H9 (cell line): ENCODE measurements around the gene KRT78. TPM values are rescaled to one million over a fixed set of nuclear protein-coding genes. Genes with fewer than 3 reads are reported as not detected.

Experiments used
- DNase-seq: peaks from one replicate; pipeline ENCODE4 v3.0.0-alpha.2; 2017
- H2AFZ ChIP-seq: one replicate; pipeline ENCODE4 v1.6.1; 2013; ENCODE audit warnings: mild to moderate bottlenecking, low read length, control low read depth, moderate library complexity
- H2AK5ac ChIP-seq: 2 replicates; pipeline ENCODE4 v1.6.1; 2013; ENCODE audit warnings: low read length, control low read depth, mixed read lengths; ENCODE audit not compliant: insufficient read length
- H2BK120ac ChIP-seq: one replicate; pipeline ENCODE4 v1.6.1; 2013; ENCODE audit warnings: low read depth, mild to moderate bottlenecking, low read length, control low read depth, inconsistent platforms; ENCODE audit not compliant: poor library complexity, severe bottlenecking
- H2BK12ac ChIP-seq: 2 replicates; pipeline ENCODE4 v1.6.1; 2013; ENCODE audit warnings: low read length, control low read depth, mixed read lengths, low read depth; ENCODE audit not compliant: insufficient read length
- H2BK15ac ChIP-seq: 2 replicates; pipeline ENCODE4 v1.6.1; 2013; ENCODE audit warnings: low read depth, low read length, control low read depth
- H2BK20ac ChIP-seq: one replicate; pipeline ENCODE4 v1.6.1; 2013; ENCODE audit warnings: low read depth, mild to moderate bottlenecking, low read length, control low read depth, inconsistent platforms; ENCODE audit not compliant: poor library complexity, severe bottlenecking
- H2BK5ac ChIP-seq: 2 replicates; pipeline ENCODE4 v1.6.1; 2013; ENCODE audit warnings: low read length, control low read depth, mixed read lengths; ENCODE audit not compliant: insufficient read length
- H3K14ac ChIP-seq: 2 replicates; pipeline ENCODE4 v1.6.1; 2013; ENCODE audit warnings: low read length, control low read depth; ENCODE audit not compliant: insufficient read depth
- H3K18ac ChIP-seq: 2 replicates; pipeline ENCODE4 v1.6.1; 2013; ENCODE audit warnings: low read depth, mild to moderate bottlenecking, mixed read lengths, low read length, control low read depth; ENCODE audit not compliant: insufficient read length
- H3K23ac ChIP-seq: 2 replicates; pipeline ENCODE4 v1.6.1; 2013; ENCODE audit warnings: low read length, control low read depth, mixed read lengths, low read depth; ENCODE audit not compliant: insufficient read length
- H3K23me2 ChIP-seq: 2 replicates; pipeline ENCODE4 v1.6.1; 2013; ENCODE audit warnings: low read depth, mild to moderate bottlenecking, mixed read lengths, low read length, control low read depth; ENCODE audit not compliant: insufficient read length, poor library complexity, severe bottlenecking
- H3K27ac ChIP-seq: 2 replicates; pipeline ENCODE4 v1.5.1; 2013; ENCODE audit warnings: low read length, control low read depth, mixed read lengths, low read depth; ENCODE audit not compliant: insufficient read length
- H3K27me3 ChIP-seq: 2 replicates; pipeline ENCODE4 v1.6.1; 2013; ENCODE audit warnings: low read length, control low read depth, inconsistent platforms; ENCODE audit not compliant: insufficient read depth
- H3K4ac ChIP-seq: 2 replicates; pipeline ENCODE4 v1.6.1; 2013; ENCODE audit warnings: low read depth, mild to moderate bottlenecking, control low read depth, inconsistent platforms, low read length, moderate library complexity
- H3K4me1 ChIP-seq: 2 replicates; pipeline ENCODE4 v1.6.1; 2013; ENCODE audit warnings: low read length, control low read depth, inconsistent platforms; ENCODE audit not compliant: insufficient read depth
- H3K4me2 ChIP-seq: 2 replicates; pipeline ENCODE4 v1.6.1; 2013; ENCODE audit warnings: low read length, control low read depth, mixed read lengths; ENCODE audit not compliant: insufficient read length, insufficient read depth
- H3K56ac ChIP-seq: 2 replicates; pipeline ENCODE4 v1.6.1; 2013; ENCODE audit warnings: low read depth, mild to moderate bottlenecking, mixed read lengths, low read length, control low read depth; ENCODE audit not compliant: insufficient read length
- H3K79me1 ChIP-seq: 2 replicates; pipeline ENCODE4 v1.6.1; 2013; ENCODE audit warnings: low read depth, mild to moderate bottlenecking, moderate library complexity, low read length, control low read depth, inconsistent platforms; ENCODE audit not compliant: insufficient read depth, poor library complexity, severe bottlenecking
- H3K79me2 ChIP-seq: 2 replicates; pipeline ENCODE4 v1.6.1; 2013; ENCODE audit warnings: low read length, control low read depth, inconsistent platforms; ENCODE audit not compliant: insufficient read depth
- H3K9ac ChIP-seq: 2 replicates; pipeline ENCODE4 v1.6.1; 2013; ENCODE audit warnings: low read length, control low read depth, mixed read lengths; ENCODE audit not compliant: insufficient read length; ENCODE audit errors: extremely low read depth
- H3K9me3 ChIP-seq: one replicate; pipeline ENCODE4 v1.6.1; 2013; ENCODE audit warnings: low read depth, low read length, inconsistent platforms; ENCODE audit not compliant: control insufficient read depth
- H3T11ph ChIP-seq: one replicate; pipeline ENCODE4 v1.6.1; 2013; ENCODE audit warnings: mild to moderate bottlenecking, low read length, control low read depth, inconsistent platforms
- H4K20me1 ChIP-seq: one replicate; pipeline ENCODE4 v1.6.1; 2013; ENCODE audit not compliant: control insufficient read depth, insufficient read length, insufficient read depth
- H4K5ac ChIP-seq: 2 replicates; pipeline ENCODE4 v1.6.1; 2013; ENCODE audit warnings: low read depth, mild to moderate bottlenecking, mixed read lengths, low read length, control low read depth; ENCODE audit not compliant: insufficient read length
- H4K8ac ChIP-seq: replicated peaks from 2 replicates; pipeline ENCODE4 v1.6.1; 2013; ENCODE audit warnings: low read length, control low read depth, mixed read lengths, low read depth; ENCODE audit not compliant: insufficient read length
- H4K91ac ChIP-seq: 2 replicates; pipeline ENCODE4 v1.6.1; 2013; ENCODE audit warnings: low read depth, mild to moderate bottlenecking, moderate library complexity, mixed read lengths, low read length, control low read depth; ENCODE audit not compliant: insufficient read length
- H3K27ac Mint-ChIP-seq, 3 experiments: 2 replicates in 2 of 3; 3 replicates in 1 of 3; pipeline ENCODE4 v1.8.0; 2020 to 2021; ENCODE audit warnings: mixed read lengths in 3 of 3, mild to moderate bottlenecking in 1 of 3, moderate library complexity in 1 of 3
- H3K27me3 Mint-ChIP-seq: 2 replicates; pipeline ENCODE4 v1.8.0; 2021; ENCODE audit warnings: low read depth, mild to moderate bottlenecking, moderate library complexity, mixed read lengths
- H3K36me3 Mint-ChIP-seq, 3 experiments: 2 replicates in 2 of 3; 3 replicates in 1 of 3; pipeline ENCODE4 v1.8.0; 2020 to 2021; ENCODE audit warnings: low read depth in 3 of 3, mixed read lengths in 3 of 3; ENCODE audit not compliant: insufficient read depth in 1 of 3
- H3K4me1 Mint-ChIP-seq, 2 experiments: 2 replicates each; pipeline ENCODE4 v1.8.0; 2020; ENCODE audit warnings: mixed read lengths in 2 of 2
- H3K4me3 Mint-ChIP-seq, 2 experiments: 2 replicates in 1 of 2; 3 replicates in 1 of 2; pipeline ENCODE4 v1.8.0; 2020 to 2021; ENCODE audit warnings: mild to moderate bottlenecking in 2 of 2, mixed read lengths in 2 of 2, moderate library complexity in 1 of 2
- H3K9me3 Mint-ChIP-seq, 2 experiments: 2 replicates in 1 of 2; 3 replicates in 1 of 2; pipeline ENCODE4 v1.8.0; 2020; ENCODE audit warnings: mild to moderate bottlenecking in 2 of 2, mixed read lengths in 2 of 2, moderate library complexity in 1 of 2
- WGBS: extraction: QIAGEN DNeasy Blood & Tissue Kit; methylation state at CpG from one replicate; pipeline ENCODE4 v1.1.7; 2013; ENCODE audit warnings: missing lambda C conversion rate, low lambda C conversion rate, mixed read lengths; ENCODE audit not compliant: insufficient read length; ENCODE audit errors: extremely low coverage; 5-methylcytosine and 5-hydroxymethylcytosine counted together
- total RNA-seq: library from RNA; stranded (reverse); gene quantifications from 2 replicates; pipeline ENCODE4 v1.2.1, GENCODE V29; 2021
- TF ChIP-seq, protein P1 (sequence below): fragments of 200-600 bp; sonication (generic); conservative IDR thresholded peaks from 3 replicates; pipeline ENCODE4 v1.8.0; 2021; ENCODE audit warnings: antibody characterized with exemption, mild to moderate bottlenecking

The KRT78 gene
- total RNA-seq, 1 experiment from 2014 or later = not detected

DNA sequence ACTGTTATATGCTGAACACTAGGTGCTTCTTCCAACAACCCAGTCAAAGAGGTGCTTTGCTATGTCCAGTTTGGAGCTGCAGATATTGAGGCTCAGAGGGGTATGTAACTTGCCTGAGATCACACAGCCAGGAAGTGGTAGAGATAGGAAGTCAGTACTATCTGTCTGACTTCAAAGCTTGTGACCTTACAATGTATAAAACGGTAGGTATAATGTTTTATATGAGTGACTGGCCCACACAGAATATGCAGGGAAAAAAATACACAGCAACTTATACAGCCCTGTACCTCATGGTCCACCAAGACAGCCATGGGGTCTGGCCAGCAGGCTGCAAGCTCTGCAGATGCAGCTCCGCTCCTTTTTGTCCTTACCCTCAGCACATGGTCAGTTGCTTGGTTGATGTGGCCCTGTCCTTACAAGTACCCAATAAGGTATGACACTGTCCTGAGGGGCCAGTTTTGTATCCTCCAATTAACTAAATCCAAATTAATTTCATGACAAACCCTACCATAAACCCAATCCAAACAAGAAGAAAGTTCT, 31.0 kb downstream of the KRT78 start:
- H3K36me3 Mint-ChIP-seq = no peaks in the 10 kb centered on the region; a peak in 1 of 7 replicates
- H2BK20ac ChIP-seq = no peak overlapping the region
- TF ChIP-seq, protein P1, sequence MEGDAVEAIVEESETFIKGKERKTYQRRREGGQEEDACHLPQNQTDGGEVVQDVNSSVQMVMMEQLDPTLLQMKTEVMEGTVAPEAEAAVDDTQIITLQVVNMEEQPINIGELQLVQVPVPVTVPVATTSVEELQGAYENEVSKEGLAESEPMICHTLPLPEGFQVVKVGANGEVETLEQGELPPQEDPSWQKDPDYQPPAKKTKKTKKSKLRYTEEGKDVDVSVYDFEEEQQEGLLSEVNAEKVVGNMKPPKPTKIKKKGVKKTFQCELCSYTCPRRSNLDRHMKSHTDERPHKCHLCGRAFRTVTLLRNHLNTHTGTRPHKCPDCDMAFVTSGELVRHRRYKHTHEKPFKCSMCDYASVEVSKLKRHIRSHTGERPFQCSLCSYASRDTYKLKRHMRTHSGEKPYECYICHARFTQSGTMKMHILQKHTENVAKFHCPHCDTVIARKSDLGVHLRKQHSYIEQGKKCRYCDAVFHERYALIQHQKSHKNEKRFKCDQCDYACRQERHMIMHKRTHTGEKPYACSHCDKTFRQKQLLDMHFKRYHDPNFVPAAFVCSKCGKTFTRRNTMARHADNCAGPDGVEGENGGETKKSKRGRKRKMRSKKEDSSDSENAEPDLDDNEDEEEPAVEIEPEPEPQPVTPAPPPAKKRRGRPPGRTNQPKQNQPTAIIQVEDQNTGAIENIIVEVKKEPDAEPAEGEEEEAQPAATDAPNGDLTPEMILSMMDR = no peak

More for the DNA sequence above, 31.0 kb downstream of the KRT78 start:
- Histone ChIP-seq H2BK12ac (no peak overlapping the region), H4K20me1 (no peaks in the 10 kb centered on the region), H3K9ac (no peak overlapping the region), H3K4me2 (no peak overlapping the region), H3K4ac (no peak overlapping the region), H2BK5ac (no peak overlapping the region), H3T11ph (no peak overlapping the region), H3K27ac (no peak overlapping the region), H2AFZ (no peak overlapping the region), H4K91ac (no peak overlapping the region), H2BK15ac (no peak overlapping the region), H2BK120ac (no peak overlapping the region), H3K56ac (no peak overlapping the region), H3K27me3 (no peaks in the 10 kb centered on the region), H3K23me2 (no peaks in the 10 kb centered on the region), H3K79me2 (no peaks in the 10 kb centered on the region), H3K18ac (no peak overlapping the region), H3K14ac (no peak overlapping the region), H4K8ac (no peak overlapping the region), H3K9me3 (no peaks in the 10 kb centered on the region), H3K79me1 (no peaks in the 10 kb centered on the region), H3K4me1 (no peaks in the 10 kb centered on the region), H3K23ac (no peak overlapping the region), H2AK5ac (no peak overlapping the region), H4K5ac (no peak overlapping the region)
- no peak for DNase-seq
- Mint-ChIP-seq H3K27me3 (peaks cover 3% of the 10 kb centered on the region), H3K9me3 (no peaks in the 10 kb centered on the region), H3K4me1 (peaks cover 3 to 7% of the 10 kb centered on the region in 2 experiments; a peak in 3 of 4 replicates), H3K27ac (no peak overlapping the region), H3K4me3 (no peak overlapping the region; a peak in 1 of 5 replicates)
- WGBS = no CpG with 5 or more reads among the region's 2 CpGs
